ENCODE measurements around the gene CELF4.
"Not testable (repeated sequence)": the region's sequence is repeated elsewhere in the genome, so short reads cannot be mapped to it uniquely, and the experiment has no call there.

CELF4 gene

DNA sequence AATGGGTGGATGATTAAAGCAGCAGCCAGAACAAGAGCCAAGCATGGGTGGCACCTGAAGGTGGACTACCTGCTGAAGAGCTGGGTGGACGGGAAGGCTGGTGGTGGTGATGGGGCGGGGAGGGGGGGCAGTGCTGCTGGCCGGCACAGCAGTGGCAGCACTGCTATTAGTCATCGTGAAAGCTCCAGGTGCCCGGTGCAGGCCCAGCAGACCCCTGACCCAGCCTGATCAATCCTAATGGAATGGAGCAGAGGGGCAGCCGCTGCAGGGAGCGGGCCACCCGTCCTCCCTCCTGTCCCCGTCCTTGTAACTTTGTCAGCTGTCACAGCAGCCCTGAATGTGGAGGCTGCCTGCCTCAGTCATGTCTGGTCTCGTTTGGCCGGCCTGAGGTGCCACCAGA lies 174.9 kb downstream of the CELF4 start:
- DNase-seq (ENCODE audit: low spot score) = no peak

DNA sequence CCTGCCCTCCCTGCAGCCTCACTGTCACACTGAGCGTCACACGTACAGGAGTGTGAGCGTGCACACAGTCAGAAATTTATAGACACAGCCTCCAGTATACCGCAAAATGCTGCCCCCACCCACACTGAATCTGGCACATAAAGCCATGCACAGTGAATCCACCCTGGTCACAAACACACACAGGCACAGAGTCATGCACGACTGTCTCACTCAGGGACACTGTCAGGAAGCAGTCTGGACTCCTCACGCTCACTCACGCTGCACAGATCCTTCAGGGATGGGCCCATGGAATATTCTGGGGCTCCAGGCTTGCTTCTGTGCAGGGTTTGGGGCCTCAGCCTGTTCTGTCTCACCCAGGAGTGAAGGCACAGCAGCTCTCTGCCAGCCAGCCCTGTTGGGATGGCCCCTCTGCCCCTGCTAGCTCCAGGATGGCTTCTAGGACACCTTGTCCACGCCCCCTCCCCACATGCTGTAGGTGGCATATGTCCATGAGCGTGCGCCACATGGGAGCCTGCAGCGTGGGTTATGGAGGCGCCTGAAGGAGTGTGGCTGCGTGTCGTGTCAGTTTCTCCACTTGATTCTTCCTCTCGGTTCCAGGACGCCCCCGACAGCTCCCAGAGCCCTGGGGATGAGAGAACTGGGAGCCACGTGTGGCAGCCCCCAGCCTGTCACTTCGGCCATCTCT lies 175.8 kb downstream of the CELF4 start:
- no peak for DNase-seq (ENCODE audit: low spot score)

DNA sequence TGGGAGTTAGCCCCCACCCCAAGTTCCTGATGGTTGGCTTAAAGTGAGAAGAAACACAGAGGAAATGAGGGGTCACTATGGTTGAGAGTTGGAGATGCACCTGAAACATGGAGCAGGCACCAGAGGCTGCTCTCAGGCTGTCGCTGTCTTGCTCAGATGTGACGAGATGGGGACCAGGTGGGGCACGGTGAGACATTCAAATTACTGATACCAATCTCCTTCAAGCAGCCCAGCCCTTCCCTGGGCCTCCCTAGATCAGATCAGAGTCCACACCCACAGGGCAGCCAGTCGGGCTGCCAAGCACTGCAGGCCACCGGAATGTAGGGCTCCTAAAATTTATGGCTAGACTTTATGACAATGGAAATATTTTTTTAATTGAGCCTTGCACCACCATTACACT lies 176.6 kb downstream of the CELF4 start:
- no peak for DNase-seq (ENCODE audit: low spot score)

DNA sequence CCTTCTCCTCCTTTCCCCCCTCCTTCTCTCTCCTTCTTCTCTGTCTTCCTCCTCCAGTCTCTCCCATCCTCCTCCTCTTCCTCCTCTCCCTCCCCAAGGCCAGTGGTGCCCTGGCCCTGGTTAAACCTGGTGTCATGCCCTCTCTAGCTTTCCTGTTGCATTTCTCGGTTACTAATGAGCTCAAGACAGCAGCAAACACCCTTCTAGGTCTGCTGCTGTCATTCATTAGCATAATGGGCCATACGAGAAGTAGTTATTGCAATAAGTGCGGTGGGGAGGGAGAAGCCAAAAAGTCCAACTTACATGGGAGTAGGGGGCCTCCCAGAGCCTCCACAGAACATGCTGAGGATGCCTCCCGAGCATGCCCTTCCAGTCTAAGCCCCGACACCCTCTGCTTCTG lies 177.2 kb downstream of the CELF4 start:
- no peak for DNase-seq (ENCODE audit: low spot score)

DNA sequence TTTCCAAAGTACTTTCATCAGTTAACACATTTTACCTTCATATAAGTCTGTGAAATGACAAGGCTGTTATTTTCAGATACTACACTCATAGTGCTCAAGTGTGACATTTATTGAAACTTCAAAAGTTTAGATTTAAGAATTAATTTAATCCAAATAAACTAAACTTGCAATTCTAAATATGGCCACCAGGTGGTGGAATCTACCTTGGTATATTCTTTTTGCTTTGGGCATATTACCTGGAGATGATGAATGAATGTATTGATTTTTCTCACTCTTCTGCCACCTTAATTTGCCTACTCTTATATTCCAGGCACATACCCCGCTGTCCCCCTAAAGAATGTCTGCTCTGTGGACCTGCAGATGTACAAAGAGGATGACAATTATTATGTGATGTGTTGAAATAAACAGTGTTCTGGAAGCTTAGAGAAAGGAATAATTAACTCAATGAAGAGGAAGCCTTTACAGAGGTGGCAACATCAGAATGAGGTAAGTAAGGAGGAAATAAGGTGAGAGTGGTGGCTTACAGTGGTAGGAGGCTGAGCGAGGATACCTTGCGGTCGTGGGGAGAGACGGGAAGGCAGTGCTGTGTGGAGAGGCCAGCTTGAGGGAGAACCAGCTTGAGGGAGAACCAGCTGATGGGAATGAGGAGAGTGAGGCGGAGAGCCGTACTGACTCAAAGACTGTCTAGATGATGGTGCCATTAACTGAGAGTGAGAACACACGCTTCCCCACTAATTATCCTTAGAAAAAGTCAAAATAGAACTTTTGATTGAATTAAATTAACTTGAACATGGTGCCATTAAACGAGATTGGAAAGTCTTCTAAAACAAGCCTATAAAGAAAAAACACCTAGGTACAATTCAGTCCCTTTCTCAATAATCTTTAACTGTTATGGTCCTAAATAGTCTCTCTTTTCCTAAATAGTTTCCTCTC lies 179.5 kb downstream of the CELF4 start:
- DNase-seq (ENCODE audit: low spot score) = peak; percentile 20

DNA sequence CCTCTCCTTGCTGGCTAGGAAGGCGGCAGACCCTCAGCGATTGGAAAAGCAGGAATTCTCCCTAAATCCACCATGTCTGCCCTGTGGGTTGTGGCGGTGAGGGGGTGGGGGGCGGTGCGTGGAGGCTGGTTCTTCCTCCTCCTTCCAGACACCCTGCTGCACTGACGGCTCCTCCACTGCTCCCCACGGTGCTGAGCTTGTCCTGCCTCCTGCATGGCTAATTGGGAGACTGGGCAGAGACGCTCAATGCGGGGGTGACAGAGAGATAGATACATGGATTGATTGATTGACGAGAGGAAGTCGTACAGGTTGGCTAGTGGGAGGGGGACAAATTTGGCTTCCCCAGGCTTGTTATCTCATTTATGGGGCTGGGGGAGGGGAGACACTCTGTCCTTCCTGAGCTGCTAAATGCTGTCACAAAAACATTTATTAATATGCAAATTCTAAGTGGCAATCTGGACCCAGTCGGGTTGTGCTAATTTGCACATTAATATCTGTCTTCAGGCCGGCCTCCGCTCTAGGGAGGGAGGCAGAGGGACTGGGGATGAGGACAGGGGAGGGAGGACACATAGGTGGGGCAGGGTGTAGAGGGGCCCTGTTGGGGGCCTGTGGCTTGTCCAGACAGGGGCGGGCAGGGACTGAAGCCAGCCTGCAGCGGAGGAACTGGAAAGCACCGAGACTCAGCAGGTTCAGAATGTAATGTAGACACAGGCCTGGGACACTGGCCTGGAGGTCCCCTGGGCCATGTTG lies 181.6 kb downstream of the CELF4 start:
- DNase-seq (ENCODE audit: low spot score) = no peak

DNA sequence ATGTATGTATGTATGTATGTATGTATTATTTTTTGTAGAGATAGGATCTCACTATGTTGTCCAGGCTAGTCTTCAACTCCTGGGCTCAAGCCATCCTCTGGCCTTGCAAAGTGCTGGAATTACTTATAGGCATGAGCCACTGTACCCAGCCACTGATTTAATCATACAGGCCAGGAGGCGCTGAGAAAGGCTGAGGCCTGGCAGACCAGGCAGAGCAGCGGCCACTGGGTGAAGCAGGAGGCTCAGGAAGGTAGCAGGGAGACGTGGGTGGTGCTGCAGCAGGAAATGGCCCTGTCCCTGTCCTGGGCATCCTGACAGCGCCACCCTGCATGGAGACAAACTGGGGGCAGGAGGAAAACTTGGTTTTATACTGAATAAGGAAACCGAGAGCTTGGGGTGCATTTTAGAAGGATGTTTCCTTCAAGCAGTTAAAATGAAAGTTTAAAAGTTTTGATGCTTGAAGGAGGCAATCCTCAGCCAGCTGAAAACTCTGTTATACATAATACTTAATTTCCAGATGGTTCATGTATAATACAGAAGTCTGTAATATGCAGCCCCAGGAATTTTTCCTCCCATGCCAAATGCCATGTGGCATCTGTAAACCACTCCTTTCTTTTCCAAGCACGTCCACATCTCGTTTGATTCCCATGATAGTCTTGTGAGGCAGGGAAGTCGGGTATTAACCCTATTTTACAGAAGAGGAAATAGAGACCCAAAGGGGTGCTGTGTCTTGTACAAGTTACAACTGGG lies 182.4 kb downstream of the CELF4 start:
- no peak for DNase-seq (ENCODE audit: low spot score)

DNA sequence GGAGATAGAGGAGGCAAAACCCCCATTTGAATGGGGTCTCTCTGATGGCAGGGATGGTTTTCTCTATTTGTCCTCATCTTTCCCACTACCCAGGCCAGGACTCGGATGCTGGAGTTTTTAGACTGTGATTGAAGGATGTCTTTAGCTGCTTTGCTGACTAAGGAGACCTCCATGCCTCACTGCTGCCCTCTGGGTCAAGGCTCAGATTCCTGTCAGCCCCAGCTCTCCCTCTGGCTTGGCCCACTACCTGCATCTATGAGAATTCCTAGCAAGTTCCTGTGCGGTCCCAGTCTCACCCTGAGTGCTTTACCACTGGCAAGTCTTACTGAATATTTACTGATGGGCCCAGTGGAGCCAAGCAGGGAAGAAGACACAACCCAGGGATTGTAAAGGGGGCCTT lies 184.0 kb downstream of the CELF4 start:
- no peak for DNase-seq (ENCODE audit: low spot score)

DNA sequence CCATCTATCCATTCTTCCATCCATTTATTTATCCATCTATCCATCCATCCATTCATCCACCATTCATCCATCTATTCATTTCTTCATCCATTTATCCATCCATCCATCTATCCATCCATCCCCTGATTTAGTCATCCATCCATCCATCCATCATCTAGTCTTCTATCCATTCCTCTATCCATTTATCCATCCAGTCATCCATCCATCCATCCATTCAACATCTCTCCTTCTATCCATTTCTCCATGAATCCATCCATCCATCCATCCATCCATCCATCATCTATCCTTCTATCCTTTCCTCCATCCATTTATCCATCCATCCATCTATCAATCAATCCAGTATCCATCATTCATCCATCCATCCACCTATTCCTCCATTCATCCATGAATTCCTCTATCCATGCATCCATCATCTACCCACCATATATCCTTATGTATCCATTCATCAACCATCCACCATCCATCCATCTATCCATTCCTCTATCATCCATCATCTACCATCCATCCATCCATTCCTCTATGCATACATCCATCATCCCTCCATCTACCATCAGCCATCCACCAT lies 185.0 kb downstream of the CELF4 start:
- DNase-seq (ENCODE audit: low spot score) = no peak

DNA sequence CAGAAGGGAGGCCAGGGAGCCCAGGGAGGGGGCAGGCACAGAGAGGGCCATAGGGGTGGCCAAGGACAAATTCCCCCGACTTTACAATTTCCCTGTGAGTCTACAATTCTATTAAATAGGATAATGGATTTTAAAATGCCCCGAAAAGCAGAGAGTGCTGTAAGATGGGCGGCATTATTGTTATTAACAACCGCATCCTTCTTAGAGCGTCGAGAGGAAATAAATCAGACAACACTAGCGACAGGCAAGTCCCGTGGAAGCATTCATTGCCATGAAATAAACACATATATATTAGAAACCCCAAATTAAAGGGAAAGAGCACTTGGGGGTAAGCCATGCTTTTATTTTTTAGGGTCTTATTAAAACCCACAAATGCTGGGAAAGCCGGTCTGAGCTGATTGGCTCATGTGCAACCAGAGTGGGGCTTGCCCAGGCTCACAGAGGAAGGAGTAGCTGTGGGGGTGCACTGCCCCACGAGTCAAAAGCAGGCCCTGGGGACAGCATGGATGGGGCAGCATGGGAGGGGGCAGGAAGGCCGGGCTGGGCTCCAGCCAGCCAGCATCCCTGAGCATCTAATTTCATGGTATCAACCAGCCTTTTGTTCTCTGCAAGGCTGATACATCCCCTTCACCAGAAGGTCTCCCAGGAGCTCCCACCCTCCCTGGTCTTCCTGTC lies 187.1 kb downstream of the CELF4 start:
- DNase-seq (ENCODE audit: low spot score) = no peak

DNA sequence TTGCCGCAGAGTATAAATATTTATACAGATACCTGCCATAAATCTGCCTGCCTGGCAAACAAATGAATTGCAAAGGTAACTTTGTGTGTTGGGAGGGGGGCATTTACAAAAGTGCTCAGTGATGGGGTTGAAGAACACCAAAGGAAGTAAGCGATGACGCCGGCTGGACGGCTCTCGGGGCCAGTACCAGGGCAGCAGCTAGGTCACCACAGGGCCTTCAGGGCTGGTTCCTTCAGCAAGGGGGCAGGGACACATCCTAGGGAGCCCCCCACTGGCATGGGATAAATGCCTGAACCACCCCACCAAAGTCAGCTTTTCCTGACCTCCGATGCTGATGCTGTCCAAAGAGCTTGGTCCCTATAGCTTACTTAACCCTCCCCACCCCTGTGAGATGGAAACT lies 190.4 kb downstream of the CELF4 start:
- DNase-seq (ENCODE audit: low spot score) = no peak

DNA sequence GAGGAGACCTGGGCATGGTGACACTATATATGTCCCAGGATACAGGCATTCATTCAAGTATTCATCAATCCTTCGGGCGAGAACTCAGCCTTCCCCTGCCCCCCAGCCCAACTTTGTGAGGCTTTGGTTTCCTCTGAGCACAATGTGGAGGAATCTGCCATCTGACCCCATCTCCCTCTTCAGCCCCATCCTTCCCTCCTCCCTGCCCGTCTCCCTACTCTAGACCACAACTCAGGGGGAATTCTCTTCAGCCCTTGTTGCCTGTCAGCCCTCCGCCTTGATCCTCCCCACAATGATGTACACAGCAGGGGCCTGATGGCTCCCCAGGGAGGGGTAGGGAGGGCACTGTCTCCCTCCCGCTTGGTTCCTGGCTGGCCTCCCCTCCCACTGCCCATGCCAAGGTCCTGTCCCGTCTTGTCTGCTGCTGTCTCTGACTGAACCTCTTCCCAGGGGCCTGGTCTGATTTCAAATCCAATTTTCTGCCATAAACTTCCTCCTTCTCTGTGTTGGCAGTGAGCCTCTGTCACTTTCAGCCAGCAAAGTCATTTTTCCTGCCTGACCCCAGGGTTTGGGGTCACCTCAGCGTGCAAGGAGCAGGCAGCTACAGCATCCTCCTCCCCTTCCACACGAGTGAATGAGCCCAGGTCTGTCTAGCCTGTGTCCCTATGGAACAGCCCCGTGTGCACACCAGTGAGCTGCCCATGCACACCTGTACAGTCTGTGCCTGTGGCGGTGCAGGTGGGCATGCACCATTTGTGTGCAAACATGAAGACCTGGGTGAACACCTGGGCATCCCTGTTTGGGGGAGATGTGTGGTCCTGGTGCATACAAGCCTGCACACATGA lies 197.3 kb downstream of the CELF4 start:
- no peak for DNase-seq (ENCODE audit: low spot score)

DNA sequence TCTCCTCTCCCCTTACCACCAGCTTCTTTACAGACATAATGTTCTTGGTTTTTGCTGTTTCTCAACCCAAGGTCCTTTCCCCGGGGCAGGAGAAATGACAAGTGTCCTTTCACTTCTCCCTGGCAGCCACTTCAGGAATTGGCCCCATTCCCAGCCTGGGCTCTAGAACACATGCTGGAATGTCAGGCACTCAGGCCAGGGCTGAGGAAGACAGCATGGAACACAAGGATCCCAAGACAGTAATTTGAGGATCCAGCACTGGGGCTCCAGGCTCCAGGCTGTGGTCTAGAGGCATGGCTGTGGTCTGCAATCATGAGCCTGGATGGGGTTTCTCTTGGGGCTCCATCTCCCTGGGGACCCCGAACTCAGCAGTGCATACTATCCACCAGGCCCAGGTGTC lies 201.4 kb downstream of the CELF4 start:
- no peak for DNase-seq (ENCODE audit: low spot score)

DNA sequence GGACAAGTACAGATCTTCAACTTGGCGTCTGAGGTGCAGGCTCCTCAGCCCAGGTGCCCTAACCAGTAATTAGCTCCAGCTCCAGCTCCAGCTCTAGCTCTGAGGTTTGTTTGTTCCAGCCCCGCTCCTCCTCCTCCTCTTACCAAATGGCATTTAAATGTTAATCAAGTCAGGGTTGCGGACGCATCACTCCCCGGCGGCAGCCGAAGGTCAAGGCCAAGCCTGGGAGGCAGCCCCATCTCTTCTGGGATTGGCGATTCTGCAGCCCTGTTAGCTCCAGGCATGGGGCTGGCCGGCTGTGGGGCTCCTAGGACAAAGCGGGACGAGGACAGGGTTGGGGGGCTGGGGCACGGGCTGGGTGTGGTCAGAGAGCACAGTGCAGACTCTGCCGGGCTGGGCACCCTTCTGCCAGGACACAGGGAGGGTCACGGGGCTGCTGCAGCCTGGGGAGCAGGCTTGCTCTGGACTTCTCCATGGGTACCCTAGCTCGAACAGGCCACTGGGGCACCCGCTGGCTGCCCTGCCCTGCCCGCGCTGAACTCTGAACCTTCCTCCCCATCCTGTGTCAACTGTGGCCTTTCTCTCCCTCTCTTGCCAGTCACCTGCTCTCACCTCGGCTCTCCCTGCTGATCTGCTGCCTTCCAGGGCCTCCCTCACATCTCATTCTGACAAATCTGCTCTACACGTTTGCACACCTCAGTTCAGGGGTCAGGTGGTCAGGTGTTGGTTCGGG lies 203.3 kb downstream of the CELF4 start:
- DNase-seq (ENCODE audit: low spot score) = no peak

DNA sequence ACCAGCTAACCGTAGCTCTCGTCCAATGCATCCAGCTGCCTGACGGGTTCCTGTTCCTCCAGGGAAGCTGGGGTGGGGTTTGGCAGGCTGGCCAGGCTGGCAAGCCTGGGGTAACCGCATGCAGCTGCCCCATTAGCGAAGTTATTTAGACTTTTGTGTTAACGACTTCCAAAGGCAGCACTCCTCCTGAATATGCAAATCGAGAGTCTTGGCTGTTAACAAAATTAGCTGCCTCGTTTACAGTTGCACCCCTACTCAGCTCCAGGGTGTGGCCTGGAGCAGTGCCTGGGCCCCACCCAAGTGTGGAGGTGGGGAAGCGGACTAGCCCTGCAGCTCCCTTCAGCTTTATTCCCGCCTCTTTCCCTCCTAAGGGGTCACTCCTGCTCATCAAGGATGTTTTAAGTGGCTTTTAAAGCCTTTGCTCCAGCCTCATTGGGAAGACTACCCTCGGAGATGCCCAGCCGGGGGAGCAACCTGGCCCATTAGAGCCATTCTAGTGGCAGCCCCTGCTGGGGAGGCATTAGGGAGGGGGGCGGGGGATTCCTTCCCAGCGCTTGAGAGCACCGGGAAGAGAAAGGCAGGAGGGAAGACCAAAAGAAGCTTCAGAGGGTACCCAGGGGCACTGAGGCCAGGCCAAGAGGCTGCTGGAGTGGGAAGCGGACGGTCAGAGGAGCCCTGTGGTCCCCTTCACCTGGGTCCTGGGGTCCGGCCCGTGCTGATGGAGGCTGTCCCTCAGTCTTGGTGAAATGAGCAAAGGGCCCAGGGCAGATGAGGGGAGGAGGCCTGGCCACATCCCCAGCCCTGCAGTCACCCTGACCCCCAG lies 204.1 kb downstream of the CELF4 start:
- DNase-seq (ENCODE audit: low spot score) = no peak

DNA sequence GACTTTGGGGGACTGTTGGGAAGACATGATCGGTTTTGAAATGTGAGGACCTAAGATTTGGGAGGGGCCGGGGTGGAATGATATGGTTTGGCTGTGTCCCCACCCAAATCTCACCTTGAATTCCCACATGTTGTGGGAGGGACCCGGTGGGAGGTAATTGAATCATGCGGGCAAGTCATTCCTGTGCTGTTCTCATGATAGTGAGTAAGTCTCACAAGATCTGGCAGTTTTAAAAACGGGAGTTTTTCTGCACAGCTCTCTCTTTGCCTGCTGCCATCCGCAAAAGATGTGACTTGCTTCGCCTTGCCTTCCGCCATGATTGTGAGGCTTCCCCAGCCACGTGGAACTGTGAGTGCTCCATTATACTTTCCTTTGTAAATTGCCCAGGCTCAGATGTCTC lies 207.5 kb downstream of the CELF4 start:
- DNase-seq (ENCODE audit: low spot score) = not testable (repeated sequence)

DNA sequence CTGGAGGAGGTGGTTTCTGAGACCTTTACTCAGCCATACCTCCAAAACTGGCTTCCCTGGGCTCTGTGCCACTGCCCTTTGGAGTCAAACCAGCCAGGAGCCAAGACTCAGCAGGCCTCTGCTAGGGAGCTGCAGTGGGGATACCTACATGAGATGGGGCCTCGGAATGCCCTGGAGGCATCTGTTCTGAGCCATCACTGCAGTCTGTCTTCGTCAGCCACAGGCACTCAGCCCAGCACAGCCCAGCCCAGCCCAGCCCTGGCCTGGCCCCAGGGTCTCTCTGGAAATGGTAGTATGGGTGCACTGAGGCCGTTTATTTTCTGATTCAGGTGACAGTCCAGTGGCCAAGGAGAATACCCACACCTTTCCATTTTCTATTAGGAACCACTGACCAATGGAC lies 209.8 kb downstream of the CELF4 start:
- no peak for DNase-seq (ENCODE audit: low spot score)

DNA sequence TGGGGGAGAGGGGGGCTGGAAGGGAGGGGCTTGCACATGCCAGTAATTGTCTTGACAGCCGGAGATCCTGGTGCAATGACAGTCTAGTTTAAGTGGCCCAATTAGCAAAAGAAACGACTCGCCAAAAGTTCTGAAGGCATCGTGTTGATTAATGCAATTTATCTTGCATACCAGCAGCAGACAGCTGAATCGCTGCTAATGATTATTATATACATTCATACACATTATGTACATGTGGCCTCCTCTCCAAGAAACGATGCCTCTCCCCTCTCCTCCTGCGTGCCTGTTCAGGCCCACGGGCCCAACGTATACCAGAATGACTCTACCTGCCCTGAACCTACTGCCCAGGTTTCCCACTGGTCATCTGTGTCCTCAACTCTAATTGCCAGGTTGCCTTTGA lies 214.5 kb downstream of the CELF4 start:
- no peak for DNase-seq (ENCODE audit: low spot score)

DNA sequence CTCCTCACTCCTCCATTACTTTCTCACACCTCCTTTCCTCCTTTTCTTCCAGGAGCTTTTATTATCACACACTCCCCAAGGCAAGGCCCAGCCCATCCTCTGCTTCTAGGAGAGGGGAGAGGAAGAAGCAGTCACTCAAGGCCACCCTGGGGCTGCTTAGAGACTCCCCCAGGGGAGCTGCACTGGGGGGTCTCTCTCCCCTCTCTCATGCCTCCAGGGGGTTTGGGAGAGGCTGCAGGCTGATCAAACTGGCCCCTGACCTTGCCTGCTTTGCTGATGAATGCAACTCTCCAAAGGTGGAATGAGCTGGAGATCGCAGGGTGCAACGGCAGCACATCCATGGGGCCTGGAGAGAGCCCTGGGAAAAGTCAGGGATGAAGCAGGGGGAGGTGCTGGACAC lies 216.9 kb downstream of the CELF4 start:
- no peak for DNase-seq (ENCODE audit: low spot score)

Data from COLO829 (cell line).